ENCODE data around the gene OVAAL.

OVAAL gene

GRCh38 chr1:180609643-180610555 is 51.1 kb downstream of the OVAAL start:
- DNase-seq: peak; percentile 13

GRCh38 chr1:180610556-180611015 is 51.8 kb downstream of the OVAAL start:
- no peak for DNase-seq

- peak; percentile 81 for DNase-seq
These were observed 52.5 kb downstream of the OVAAL start for GRCh38 chr1:180611016-180611930.

GRCh38 chr1:180612632-180613031 is 53.9 kb downstream of the OVAAL start:
- DNase-seq: peak; percentile 23

GRCh38 chr1:180614730-180615129 is 56.0 kb downstream of the OVAAL start:
- DNase-seq: no peak

- no peak for DNase-seq
These were observed 56.9 kb downstream of the OVAAL start for GRCh38 chr1:180615493-180616290.

Data from suppressor macrophage treated with lipopolysaccharide for 4 hours (primary cell).